ENCODE data around the gene TMEM238L.

DNA sequence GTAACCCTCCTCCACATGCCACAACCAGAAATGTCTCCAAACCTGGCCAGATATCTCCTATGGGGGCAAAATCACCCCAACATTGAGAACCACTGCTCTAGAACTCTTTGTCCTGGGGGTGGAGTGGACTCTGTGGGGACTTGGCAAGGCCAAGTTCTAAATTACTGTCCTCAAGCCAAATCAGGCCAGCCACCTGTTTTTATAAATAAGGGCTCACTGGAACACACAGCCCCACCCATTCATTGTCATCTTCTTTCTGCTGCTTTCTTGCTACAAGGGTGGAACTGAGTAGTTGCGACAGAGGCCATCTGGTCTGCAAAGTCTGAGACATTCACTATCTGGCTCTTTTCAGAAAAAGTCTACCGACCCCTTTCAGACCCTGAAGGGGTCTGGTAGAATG lies 47.3 kb downstream of the TMEM238L start:
- TF ChIP-seq CTCF (IDR thresholded peaks at IDR 0.05; ENCODE audit: low read depth, low read length, poor library complexity, severe bottlenecking), result no peak
- TF ChIP-seq EZH2phosphoT487 (IDR thresholded peaks at IDR 0.05; ENCODE audit: borderline replicate concordance, low read length), result no peak

Measured in DOHH2 (cell line).